GM06990 (cell line): ENCODE measurements around the gene OR2A7.
"Not testable (repeated sequence)": the region's sequence is repeated elsewhere in the genome, so short reads cannot be mapped to it uniquely, and the experiment has no call there.

Experiments used
- DNase-seq: peaks from one replicate; pipeline ENCODE4 v3.0.0-alpha.2; 2011; ENCODE audit not compliant: insufficient read length; ENCODE audit errors: extremely low read depth
- H3K27me3 ChIP-seq: replicated peaks from 2 replicates; pipeline ENCODE4 v1.6.0; 2011; ENCODE audit warnings: low read length; ENCODE audit not compliant: control insufficient read depth, insufficient read depth
- H3K36me3 ChIP-seq: 2 replicates; pipeline ENCODE4 v1.5.1; 2011; ENCODE audit warnings: low read length; ENCODE audit not compliant: control insufficient read depth, insufficient read depth
- H3K4me3 ChIP-seq: replicated peaks from 2 replicates; pipeline ENCODE4 v1.5.1; 2011; ENCODE audit warnings: low read depth, mild to moderate bottlenecking, control low read depth, low read length

The OR2A7 gene, protein sequence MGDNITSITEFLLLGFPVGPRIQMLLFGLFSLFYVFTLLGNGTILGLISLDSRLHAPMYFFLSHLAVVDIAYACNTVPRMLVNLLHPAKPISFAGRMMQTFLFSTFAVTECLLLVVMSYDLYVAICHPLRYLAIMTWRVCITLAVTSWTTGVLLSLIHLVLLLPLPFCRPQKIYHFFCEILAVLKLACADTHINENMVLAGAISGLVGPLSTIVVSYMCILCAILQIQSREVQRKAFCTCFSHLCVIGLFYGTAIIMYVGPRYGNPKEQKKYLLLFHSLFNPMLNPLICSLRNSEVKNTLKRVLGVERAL

GRCh38 chr7:144264692-144265091, at the start of gene OR2A7:
Gene OR2A7 (minus strand): TSS chr7:144264792. CDS start chr7:144259628, 5,164 bp downstream.
- DNase-seq, H3K36me3 ChIP-seq, H3K27me3 ChIP-seq, H3K4me3 ChIP-seq: not testable (repeated sequence)

DNA sequence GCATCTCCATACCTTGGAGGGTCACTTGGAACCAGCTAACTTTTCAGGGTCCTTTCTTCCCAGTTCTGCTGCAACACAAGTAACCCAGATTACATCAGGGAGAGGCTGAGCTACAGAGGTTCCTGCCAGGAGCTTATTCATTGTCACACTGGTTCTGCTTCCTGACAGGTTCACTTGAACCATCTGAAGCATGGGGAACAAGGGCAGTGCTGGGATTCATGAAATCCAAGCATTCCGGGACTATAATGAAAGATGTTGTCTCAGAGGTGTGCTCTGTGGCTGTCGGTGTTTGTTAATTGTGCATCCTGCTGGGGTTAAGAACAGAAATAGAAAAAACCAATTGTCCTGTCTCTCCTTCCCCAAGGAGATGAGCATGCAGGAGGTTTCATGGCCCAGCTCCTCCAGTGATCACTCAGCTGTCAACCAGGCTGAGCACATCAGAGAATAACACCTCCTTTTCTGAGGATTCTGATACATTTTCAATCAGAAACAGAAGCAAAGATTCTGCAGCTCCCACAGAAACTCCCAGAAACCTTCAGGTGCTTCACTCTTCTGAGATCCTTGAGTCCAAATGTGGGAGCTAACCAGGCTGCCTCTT, 47.4 kb upstream of the OR2A7 start, which contains the start of gene OR2A1:
Gene OR2A1 (plus strand): TSS at position 548 of the 598 bp plus-strand sequence. CDS start 5,706 bp downstream, outside the sequence.
- not testable (repeated sequence) for H3K4me3 ChIP-seq, H3K27me3 ChIP-seq, H3K36me3 ChIP-seq, DNase-seq

- not testable (repeated sequence) for H3K4me3 ChIP-seq, DNase-seq, H3K36me3 ChIP-seq, H3K27me3 ChIP-seq
Measured at GRCh38 chr7:144311218-144311617, 46.6 kb upstream of the OR2A7 start.

- not testable (repeated sequence) for H3K4me3 ChIP-seq, H3K27me3 ChIP-seq, H3K36me3 ChIP-seq, DNase-seq
Measured at GRCh38 chr7:144309702-144310101, 45.1 kb upstream of the OR2A7 start.

GRCh38 chr7:144305156-144305555, 40.6 kb upstream of the OR2A7 start:
- not testable (repeated sequence) for H3K4me3 ChIP-seq, DNase-seq, H3K36me3 ChIP-seq, H3K27me3 ChIP-seq

- not testable (repeated sequence) for DNase-seq, H3K36me3 ChIP-seq, H3K4me3 ChIP-seq
Measured at GRCh38 chr7:144303607-144304006, 39.0 kb upstream of the OR2A7 start.

GRCh38 chr7:144302578-144303303, 38.1 kb upstream of the OR2A7 start:
- not testable (repeated sequence) for H3K27me3 ChIP-seq, H3K4me3 ChIP-seq, DNase-seq, H3K36me3 ChIP-seq

More at GRCh38 chr7:144303607-144304006, 39.0 kb upstream of the OR2A7 start:
- H3K27me3 ChIP-seq = not testable (repeated sequence)

- H3K4me3 ChIP-seq, H3K36me3 ChIP-seq, H3K27me3 ChIP-seq, DNase-seq: not testable (repeated sequence)
Measured at GRCh38 chr7:144293794-144294499, 29.4 kb upstream of the OR2A7 start.

DNA sequence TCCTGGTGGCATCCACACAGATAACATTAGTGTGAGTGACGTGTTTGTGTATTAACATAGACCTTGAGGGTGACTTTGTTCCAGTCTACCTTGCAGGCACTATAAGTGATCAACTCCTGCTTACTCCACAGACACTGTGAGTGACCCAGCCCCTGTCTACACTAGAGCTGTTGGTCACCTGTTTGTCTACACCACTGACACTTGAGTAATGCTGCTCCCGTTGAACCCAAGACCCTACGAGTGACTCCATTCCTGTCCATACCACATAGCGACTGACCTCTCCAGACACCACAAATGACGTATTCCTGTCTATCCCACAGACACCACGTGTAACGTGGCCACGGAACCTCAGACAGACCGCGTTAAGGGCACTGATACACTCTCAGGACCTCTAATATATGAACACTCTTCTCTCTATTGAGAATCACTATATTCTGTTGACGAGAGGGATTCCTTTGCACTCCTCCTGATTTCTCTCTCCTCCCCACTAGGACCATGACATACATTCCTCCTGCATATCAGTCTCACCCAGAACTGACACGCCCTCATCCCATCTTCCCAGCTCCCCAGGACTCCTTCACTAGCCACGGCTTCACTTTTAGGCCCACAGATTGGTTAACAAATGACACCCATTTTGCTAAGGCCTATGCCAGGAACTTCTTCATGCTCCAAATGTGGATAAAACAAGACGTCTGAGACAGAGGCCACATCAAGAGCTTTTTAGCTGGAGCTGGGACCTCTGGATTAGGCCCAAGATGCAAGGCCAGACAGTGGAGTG, 28.0 kb upstream of the OR2A7 start:
- DNase-seq, H3K36me3 ChIP-seq, H3K4me3 ChIP-seq: not testable (repeated sequence)

GRCh38 chr7:144291607-144292006, 27.0 kb upstream of the OR2A7 start:
- H3K4me3 ChIP-seq, H3K36me3 ChIP-seq, DNase-seq, H3K27me3 ChIP-seq: not testable (repeated sequence)

More for the DNA sequence above, 28.0 kb upstream of the OR2A7 start:
- H3K27me3 ChIP-seq = not testable (repeated sequence)

DNA sequence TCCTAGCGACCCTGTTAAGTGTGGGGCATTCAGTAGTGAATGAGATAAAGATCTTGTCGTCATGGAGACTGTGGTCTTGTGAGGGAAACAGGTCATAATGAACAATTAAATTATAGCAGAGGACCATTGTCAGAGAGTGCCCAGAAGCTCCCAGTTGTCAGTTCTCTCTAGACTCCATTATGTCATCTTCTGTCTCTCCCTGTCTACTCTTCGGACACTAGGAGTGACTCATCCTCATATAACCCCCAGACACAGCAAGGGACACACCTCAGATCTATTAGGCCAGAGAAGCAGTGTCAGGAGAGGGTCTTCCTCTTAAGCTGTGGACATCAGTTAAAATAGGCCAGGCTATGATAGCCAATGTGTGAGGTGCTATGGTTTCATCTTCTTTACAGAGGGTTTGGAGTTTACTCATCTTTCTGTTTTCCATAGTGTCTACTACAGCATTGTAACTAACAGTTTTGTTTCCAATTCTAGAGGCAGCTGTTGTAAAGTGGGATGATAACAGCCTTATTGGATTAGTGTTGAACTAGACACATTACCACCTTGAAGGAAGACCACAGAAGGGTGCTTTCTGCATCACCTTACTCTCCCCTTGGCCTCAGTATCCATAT, 22.7 kb upstream of the OR2A7 start:
- H3K4me3 ChIP-seq, H3K27me3 ChIP-seq, H3K36me3 ChIP-seq, DNase-seq: not testable (repeated sequence)

- not testable (repeated sequence) for DNase-seq, H3K27me3 ChIP-seq
Measured at GRCh38 chr7:144283716-144284115, 19.1 kb upstream of the OR2A7 start.

GRCh38 chr7:144282490-144282889, 17.9 kb upstream of the OR2A7 start:
- DNase-seq, H3K27me3 ChIP-seq, H3K4me3 ChIP-seq, H3K36me3 ChIP-seq: not testable (repeated sequence)

More at GRCh38 chr7:144283716-144284115, 19.1 kb upstream of the OR2A7 start:
- not testable (repeated sequence) for H3K4me3 ChIP-seq, H3K36me3 ChIP-seq
